GM23338 (cell line): ENCODE measurements around the gene RHOB. TPM values are rescaled to one million over a fixed set of nuclear protein-coding genes. Genes with fewer than 3 reads are reported as not detected.

Source experiments
- ATAC-seq: fragments of 200-7000 bp; cut with Tn5 transposase; 3 replicates; pipeline ENCODE4 v1.9.1; 2020
- DNase-seq: peaks from one replicate; pipeline ENCODE4 v3.0.0-alpha.2; 2015; ENCODE audit warnings: low spot score
- H2AFZ ChIP-seq: fragments of 200-600 bp; sonication (generic); 2 replicates; pipeline ENCODE4 v1.8.0; 2016; ENCODE audit warnings: antibody characterized with exemption, mild to moderate bottlenecking, moderate library complexity
- H3F3A ChIP-seq: fragments of 200-600 bp; sonication (generic); replicated peaks from 2 replicates; pipeline ENCODE4 v1.8.0; 2017; ENCODE audit warnings: antibody characterized with exemption, mixed run types, low read depth
- H3K27ac ChIP-seq: fragments of 200-600 bp; sonication (generic); 2 replicates; pipeline ENCODE4 v1.6.1; 2016; ENCODE audit warnings: low read depth
- H3K27me3 ChIP-seq: fragments of 200-600 bp; sonication (generic); 2 replicates; pipeline ENCODE4 v1.8.0; 2016; ENCODE audit warnings: mild to moderate bottlenecking, mixed run types, moderate library complexity; ENCODE audit not compliant: insufficient read depth
- H3K36me3 ChIP-seq: fragments of 200-600 bp; sonication (generic); 2 replicates; pipeline ENCODE4 v1.8.0; 2016; ENCODE audit warnings: mild to moderate bottlenecking; ENCODE audit not compliant: insufficient read depth
- H3K4me1 ChIP-seq: fragments of 200-600 bp; sonication (generic); 2 replicates; pipeline ENCODE4 v1.8.0; 2016; ENCODE audit warnings: mild to moderate bottlenecking, moderate library complexity; ENCODE audit not compliant: insufficient read depth
- H3K4me2 ChIP-seq: fragments of 200-600 bp; sonication (generic); 2 replicates; pipeline ENCODE4 v1.7.1; 2017; ENCODE audit warnings: mixed run types
- H3K4me3 ChIP-seq: fragments of 200-600 bp; sonication (generic); 2 replicates; pipeline ENCODE4 v1.6.1; 2016; ENCODE audit warnings: mixed run types
- H3K79me2 ChIP-seq: fragments of 200-600 bp; sonication (generic); replicated peaks from 2 replicates; pipeline ENCODE4 v1.8.0; 2017; ENCODE audit warnings: mild to moderate bottlenecking; ENCODE audit not compliant: insufficient read depth
- H3K9me2 ChIP-seq: fragments of 200-600 bp; sonication (generic); 2 replicates; pipeline ENCODE4 v1.8.0; 2017; ENCODE audit not compliant: insufficient read depth
- H4K20me1 ChIP-seq: fragments of 200-600 bp; sonication (generic); replicated peaks from 2 replicates; pipeline ENCODE4 v1.8.0; 2017; ENCODE audit warnings: mild to moderate bottlenecking; ENCODE audit not compliant: insufficient read depth
- H3K27ac Mint-ChIP-seq: 2 replicates; pipeline ENCODE4 v1.8.0; 2020; ENCODE audit warnings: inconsistent platforms, mild to moderate bottlenecking, moderate library complexity, mixed read lengths
- H3K27me3 Mint-ChIP-seq: 3 replicates; pipeline ENCODE4 v1.8.0; 2022; ENCODE audit warnings: low read depth, mild to moderate bottlenecking, moderate library complexity, mixed read lengths, inconsistent platforms; ENCODE audit not compliant: insufficient read depth, poor library complexity
- H3K36me3 Mint-ChIP-seq: 3 replicates; pipeline ENCODE4 v1.8.0; 2021; ENCODE audit warnings: low read depth, mild to moderate bottlenecking, inconsistent platforms, moderate library complexity, mixed read lengths
- H3K4me1 Mint-ChIP-seq: 3 replicates; pipeline ENCODE4 v1.8.0; 2020; ENCODE audit warnings: mild to moderate bottlenecking, inconsistent platforms, mixed read lengths
- H3K4me3 Mint-ChIP-seq: 3 replicates; pipeline ENCODE4 v1.8.0; 2021; ENCODE audit warnings: moderate library complexity, mild to moderate bottlenecking, inconsistent platforms, mixed read lengths
- H3K9me3 Mint-ChIP-seq: 3 replicates; pipeline ENCODE4 v1.8.0; 2020; ENCODE audit warnings: moderate library complexity, mild to moderate bottlenecking, inconsistent platforms, mixed read lengths
- CREB1 ChIP-seq: fragments of 250-450 bp; sonication (Bioruptor Pico); IDR thresholded peaks from 2 replicates; pipeline ENCODE4 v1.5.0; 2020; ENCODE audit warnings: low read depth, mild to moderate bottlenecking, moderate library complexity
- EZH2 ChIP-seq: fragments of 200-600 bp; sonication (generic); IDR thresholded peaks from one replicate; pipeline ENCODE4 v1.8.0; 2017; ENCODE audit warnings: antibody characterized with exemption, mild to moderate bottlenecking, low read depth; ENCODE audit not compliant: unreplicated experiment
- EZH2phosphoT487 ChIP-seq: fragments of 200-600 bp; sonication (generic); IDR thresholded peaks from one replicate; pipeline ENCODE4 v1.8.1; 2018; ENCODE audit warnings: antibody characterized with exemption; ENCODE audit not compliant: unreplicated experiment
- JUNB ChIP-seq: IDR thresholded peaks from one replicate; pipeline ENCODE4 v1.6.1; 2016; ENCODE audit warnings: antibody characterized with exemption; ENCODE audit not compliant: unreplicated experiment
- NANOG ChIP-seq: IDR thresholded peaks from 2 replicates; pipeline ENCODE4 v1.6.1; 2016; ENCODE audit warnings: antibody characterized with exemption, borderline replicate concordance
- POLR2AphosphoS5 ChIP-seq: IDR thresholded peaks from 2 replicates; pipeline ENCODE4 v1.6.1; 2016; ENCODE audit warnings: antibody characterized with exemption, low read depth
- STAT1 ChIP-seq: IDR thresholded peaks from one replicate; pipeline ENCODE4 v1.6.1; 2016; ENCODE audit warnings: antibody characterized with exemption; ENCODE audit not compliant: unreplicated experiment
- ZNF114 ChIP-seq: fragments of 250-450 bp; sonication (Bioruptor Pico); IDR thresholded peaks from 2 replicates; pipeline ENCODE4 v1.5.0; 2020; ENCODE audit warnings: mild to moderate bottlenecking, moderate library complexity
- ZNF331 ChIP-seq: fragments of 250-450 bp; sonication (Bioruptor Pico); IDR thresholded peaks from 2 replicates; pipeline ENCODE4 v1.5.0; 2020; ENCODE audit warnings: low read depth, mild to moderate bottlenecking, moderate library complexity
- polyA plus RNA-seq: library from polyadenylated mRNA; unstranded; fragments of >200 nt; fragmentation: Nextera tagmentation; extraction: Ambion mirVana; gene quantifications from 2 replicates; pipeline ENCODE4 v1.2.1, GENCODE V29; 2016
- total RNA-seq: library from RNA; depleted of rRNA; stranded (reverse); fragments of >200 nt; shearing (Covaris generic); gene quantifications from 2 replicates; pipeline ENCODE4 v1.2.3, GENCODE V29; 2014
- TF ChIP-seq, protein P1 (sequence below): IDR thresholded peaks from one replicate; pipeline ENCODE4 v1.6.1; 2018; ENCODE audit warnings: antibody characterized with exemption; ENCODE audit not compliant: unreplicated experiment
- TF ChIP-seq, protein P2 (sequence below): IDR thresholded peaks from 2 replicates; pipeline ENCODE4 v1.6.1; 2016; ENCODE audit warnings: antibody characterized with exemption
- TF ChIP-seq, protein P3 (sequence below), 2 experiments: fragments of 200-600 bp in 1 of 2; sonication (generic) in 1 of 2; conservative IDR thresholded peaks; 2 replicates each; pipeline versions ENCODE4 v1.5.1 to v1.6.1; 2016 to 2017; ENCODE audit warnings: antibody characterized with exemption in 2 of 2, low read depth in 2 of 2, mild to moderate bottlenecking in 2 of 2, moderate library complexity in 1 of 2
- TF ChIP-seq, protein P4 (sequence below): fragments of 250-450 bp; sonication (Bioruptor Pico); IDR thresholded peaks from 2 replicates; pipeline ENCODE4 v1.5.0; 2020; ENCODE audit warnings: mild to moderate bottlenecking, moderate library complexity

The RHOB gene
- total and polyA plus RNA-seq, 2 experiments from 2014 or later, result 6.6 to 26.9 TPM

DNA sequence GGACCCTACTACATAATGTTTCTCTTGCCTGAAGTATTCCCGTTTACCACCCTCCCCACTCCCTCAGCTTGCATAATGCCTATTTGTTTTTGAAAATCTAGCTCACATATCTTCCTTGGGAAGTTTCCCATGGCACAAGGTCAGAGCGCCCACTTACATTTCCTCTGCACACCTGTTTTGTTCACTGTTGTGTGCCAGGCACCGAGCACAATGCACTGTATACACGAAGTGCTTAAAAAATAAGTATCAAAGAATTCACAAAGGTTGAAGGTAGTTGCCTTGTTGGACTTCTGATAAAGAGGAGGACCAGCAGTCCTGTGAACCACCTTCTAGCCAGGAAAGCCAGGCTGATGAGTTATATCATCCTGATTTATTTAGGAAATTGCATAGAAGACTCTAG, 16.8 kb upstream of the RHOB start:
- Histone ChIP-seq H3K4me1 (no peaks in the 10 kb centered on the region), H3K9me2 (no peaks in the 10 kb centered on the region), H3K4me3 (no peak overlapping the region), H3K27ac (no peak overlapping the region), H3K4me2 (no peak overlapping the region), H4K20me1 (no peaks in the 10 kb centered on the region), H3K79me2 (no peaks in the 10 kb centered on the region), H2AFZ (no peak overlapping the region), H3K27me3 (no peaks in the 10 kb centered on the region), H3F3A (no peaks in the 10 kb centered on the region), H3K36me3 (no peaks in the 10 kb centered on the region)
- Mint-ChIP-seq H3K9me3 (no peaks in the 10 kb centered on the region), H3K27ac (no peak overlapping the region), H3K4me1 (peaks cover 2% of the 10 kb centered on the region), H3K36me3 (no peaks in the 10 kb centered on the region), H3K4me3 (no peak overlapping the region), H3K27me3 (peaks cover 3% of the 10 kb centered on the region)
- no peak for TF ChIP-seq NANOG
- TF ChIP-seq, protein P1, sequence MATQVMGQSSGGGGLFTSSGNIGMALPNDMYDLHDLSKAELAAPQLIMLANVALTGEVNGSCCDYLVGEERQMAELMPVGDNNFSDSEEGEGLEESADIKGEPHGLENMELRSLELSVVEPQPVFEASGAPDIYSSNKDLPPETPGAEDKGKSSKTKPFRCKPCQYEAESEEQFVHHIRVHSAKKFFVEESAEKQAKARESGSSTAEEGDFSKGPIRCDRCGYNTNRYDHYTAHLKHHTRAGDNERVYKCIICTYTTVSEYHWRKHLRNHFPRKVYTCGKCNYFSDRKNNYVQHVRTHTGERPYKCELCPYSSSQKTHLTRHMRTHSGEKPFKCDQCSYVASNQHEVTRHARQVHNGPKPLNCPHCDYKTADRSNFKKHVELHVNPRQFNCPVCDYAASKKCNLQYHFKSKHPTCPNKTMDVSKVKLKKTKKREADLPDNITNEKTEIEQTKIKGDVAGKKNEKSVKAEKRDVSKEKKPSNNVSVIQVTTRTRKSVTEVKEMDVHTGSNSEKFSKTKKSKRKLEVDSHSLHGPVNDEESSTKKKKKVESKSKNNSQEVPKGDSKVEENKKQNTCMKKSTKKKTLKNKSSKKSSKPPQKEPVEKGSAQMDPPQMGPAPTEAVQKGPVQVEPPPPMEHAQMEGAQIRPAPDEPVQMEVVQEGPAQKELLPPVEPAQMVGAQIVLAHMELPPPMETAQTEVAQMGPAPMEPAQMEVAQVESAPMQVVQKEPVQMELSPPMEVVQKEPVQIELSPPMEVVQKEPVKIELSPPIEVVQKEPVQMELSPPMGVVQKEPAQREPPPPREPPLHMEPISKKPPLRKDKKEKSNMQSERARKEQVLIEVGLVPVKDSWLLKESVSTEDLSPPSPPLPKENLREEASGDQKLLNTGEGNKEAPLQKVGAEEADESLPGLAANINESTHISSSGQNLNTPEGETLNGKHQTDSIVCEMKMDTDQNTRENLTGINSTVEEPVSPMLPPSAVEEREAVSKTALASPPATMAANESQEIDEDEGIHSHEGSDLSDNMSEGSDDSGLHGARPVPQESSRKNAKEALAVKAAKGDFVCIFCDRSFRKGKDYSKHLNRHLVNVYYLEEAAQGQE, result no peak
- TF ChIP-seq STAT1, result no peak
- TF ChIP-seq, protein P2, sequence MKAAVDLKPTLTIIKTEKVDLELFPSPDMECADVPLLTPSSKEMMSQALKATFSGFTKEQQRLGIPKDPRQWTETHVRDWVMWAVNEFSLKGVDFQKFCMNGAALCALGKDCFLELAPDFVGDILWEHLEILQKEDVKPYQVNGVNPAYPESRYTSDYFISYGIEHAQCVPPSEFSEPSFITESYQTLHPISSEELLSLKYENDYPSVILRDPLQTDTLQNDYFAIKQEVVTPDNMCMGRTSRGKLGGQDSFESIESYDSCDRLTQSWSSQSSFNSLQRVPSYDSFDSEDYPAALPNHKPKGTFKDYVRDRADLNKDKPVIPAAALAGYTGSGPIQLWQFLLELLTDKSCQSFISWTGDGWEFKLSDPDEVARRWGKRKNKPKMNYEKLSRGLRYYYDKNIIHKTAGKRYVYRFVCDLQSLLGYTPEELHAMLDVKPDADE, result no peak
- TF ChIP-seq, protein P3, sequence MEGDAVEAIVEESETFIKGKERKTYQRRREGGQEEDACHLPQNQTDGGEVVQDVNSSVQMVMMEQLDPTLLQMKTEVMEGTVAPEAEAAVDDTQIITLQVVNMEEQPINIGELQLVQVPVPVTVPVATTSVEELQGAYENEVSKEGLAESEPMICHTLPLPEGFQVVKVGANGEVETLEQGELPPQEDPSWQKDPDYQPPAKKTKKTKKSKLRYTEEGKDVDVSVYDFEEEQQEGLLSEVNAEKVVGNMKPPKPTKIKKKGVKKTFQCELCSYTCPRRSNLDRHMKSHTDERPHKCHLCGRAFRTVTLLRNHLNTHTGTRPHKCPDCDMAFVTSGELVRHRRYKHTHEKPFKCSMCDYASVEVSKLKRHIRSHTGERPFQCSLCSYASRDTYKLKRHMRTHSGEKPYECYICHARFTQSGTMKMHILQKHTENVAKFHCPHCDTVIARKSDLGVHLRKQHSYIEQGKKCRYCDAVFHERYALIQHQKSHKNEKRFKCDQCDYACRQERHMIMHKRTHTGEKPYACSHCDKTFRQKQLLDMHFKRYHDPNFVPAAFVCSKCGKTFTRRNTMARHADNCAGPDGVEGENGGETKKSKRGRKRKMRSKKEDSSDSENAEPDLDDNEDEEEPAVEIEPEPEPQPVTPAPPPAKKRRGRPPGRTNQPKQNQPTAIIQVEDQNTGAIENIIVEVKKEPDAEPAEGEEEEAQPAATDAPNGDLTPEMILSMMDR (conservative IDR thresholded peaks at IDR 0.05; ENCODE audit: low read depth in 2 of 2), result no peak
- TF ChIP-seq, protein P4, sequence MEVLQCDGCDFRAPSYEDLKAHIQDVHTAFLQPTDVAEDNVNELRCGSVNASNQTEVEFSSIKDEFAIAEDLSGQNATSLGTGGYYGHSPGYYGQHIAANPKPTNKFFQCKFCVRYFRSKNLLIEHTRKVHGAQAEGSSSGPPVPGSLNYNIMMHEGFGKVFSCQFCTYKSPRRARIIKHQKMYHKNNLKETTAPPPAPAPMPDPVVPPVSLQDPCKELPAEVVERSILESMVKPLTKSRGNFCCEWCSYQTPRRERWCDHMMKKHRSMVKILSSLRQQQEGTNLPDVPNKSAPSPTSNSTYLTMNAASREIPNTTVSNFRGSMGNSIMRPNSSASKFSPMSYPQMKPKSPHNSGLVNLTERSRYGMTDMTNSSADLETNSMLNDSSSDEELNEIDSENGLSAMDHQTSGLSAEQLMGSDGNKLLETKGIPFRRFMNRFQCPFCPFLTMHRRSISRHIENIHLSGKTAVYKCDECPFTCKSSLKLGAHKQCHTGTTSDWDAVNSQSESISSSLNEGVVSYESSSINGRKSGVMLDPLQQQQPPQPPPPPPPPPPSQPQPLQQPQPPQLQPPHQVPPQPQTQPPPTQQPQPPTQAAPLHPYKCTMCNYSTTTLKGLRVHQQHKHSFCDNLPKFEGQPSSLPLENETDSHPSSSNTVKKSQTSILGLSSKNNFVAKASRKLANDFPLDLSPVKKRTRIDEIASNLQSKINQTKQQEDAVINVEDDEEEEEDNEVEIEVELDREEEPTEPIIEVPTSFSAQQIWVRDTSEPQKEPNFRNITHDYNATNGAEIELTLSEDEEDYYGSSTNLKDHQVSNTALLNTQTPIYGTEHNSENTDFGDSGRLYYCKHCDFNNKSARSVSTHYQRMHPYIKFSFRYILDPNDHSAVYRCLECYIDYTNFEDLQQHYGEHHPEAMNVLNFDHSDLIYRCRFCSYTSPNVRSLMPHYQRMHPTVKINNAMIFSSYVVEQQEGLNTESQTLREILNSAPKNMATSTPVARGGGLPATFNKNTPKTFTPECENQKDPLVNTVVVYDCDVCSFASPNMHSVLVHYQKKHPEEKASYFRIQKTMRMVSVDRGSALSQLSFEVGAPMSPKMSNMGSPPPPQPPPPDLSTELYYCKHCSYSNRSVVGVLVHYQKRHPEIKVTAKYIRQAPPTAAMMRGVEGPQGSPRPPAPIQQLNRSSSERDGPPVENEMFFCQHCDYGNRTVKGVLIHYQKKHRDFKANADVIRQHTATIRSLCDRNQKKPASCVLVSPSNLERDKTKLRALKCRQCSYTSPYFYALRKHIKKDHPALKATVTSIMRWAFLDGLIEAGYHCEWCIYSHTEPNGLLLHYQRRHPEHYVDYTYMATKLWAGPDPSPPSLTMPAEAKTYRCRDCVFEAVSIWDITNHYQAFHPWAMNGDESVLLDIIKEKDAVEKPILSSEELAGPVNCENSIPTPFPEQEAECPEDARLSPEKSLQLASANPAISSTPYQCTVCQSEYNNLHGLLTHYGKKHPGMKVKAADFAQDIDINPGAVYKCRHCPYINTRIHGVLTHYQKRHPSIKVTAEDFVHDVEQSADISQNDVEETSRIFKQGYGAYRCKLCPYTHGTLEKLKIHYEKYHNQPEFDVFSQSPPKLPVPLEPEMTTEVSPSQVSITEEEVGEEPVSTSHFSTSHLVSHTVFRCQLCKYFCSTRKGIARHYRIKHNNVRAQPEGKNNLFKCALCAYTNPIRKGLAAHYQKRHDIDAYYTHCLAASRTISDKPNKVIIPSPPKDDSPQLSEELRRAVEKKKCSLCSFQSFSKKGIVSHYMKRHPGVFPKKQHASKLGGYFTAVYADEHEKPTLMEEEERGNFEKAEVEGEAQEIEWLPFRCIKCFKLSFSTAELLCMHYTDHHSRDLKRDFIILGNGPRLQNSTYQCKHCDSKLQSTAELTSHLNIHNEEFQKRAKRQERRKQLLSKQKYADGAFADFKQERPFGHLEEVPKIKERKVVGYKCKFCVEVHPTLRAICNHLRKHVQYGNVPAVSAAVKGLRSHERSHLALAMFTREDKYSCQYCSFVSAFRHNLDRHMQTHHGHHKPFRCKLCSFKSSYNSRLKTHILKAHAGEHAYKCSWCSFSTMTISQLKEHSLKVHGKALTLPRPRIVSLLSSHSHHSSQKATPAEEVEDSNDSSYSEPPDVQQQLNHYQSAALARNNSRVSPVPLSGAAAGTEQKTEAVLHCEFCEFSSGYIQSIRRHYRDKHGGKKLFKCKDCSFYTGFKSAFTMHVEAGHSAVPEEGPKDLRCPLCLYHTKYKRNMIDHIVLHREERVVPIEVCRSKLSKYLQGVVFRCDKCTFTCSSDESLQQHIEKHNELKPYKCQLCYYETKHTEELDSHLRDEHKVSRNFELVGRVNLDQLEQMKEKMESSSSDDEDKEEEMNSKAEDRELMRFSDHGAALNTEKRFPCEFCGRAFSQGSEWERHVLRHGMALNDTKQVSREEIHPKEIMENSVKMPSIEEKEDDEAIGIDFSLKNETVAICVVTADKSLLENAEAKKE (CRISPR knock-in tag), result no peak
- TF ChIP-seq POLR2AphosphoS5, result no peak
- TF ChIP-seq EZH2phosphoT487, result no peak
- TF ChIP-seq CREB1 (CRISPR knock-in tag), result no peak
- no peak for TF ChIP-seq ZNF114
- TF ChIP-seq JUNB, result no peak
- no peak for TF ChIP-seq ZNF331 (CRISPR knock-in tag)
- no peak for TF ChIP-seq EZH2
- DNase-seq (no peak), ATAC-seq (no peak)
